ENCODE measurements around the gene CNOT1.
A peak's percentile ranks its signal among the peaks of the same experiment; 100 is the strongest.

CNOT1 gene

GRCh38 chr16:58515871-58516767, 113.5 kb downstream of the CNOT1 start:
- peak in 3 of 5 experiments; percentile 27 to 60 (median 32) for DNase-seq

DNA sequence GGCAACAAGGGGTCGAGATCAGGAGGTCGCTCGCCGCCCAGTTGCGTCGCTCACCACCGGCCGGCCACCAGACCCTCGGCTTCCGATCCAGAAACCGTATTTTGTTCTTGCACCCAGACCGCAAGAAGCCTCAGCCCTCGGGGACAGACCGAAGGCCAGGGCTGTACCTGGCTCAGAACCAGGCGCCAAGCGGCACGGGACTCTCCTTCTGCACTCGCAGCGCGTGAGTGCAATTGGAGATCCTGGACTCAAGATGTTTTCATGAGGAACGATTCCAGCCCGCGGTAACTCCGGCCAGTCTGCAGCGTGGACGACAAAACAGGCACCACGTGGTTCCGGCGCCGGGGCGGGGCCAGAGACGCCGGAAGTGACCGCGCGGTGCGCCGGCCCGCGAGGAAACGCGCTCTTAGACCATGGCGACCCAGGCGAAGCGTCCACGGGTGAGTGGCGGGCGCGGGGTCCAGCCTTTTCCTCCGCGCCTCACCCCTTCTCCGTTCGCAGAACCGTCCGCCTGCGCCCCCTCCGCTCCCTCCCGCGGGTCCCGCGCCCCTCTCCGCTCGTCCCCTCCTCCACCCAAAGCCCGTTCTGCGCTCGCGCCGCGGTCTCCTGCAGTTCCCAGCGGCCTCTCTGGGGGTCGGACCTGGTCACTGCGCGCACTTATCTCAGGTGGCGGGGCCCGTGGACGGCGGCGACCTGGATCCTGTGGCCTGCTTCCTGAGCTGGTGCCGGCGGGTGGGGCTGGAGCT, 114.3 kb downstream of the CNOT1 start, which contains the start of gene SETD6:
Gene SETD6 (plus strand): TSS at position 393 of the 746 bp plus-strand sequence. CDS start 21 bp downstream, at position 414.
- peak; percentile 49 to 70 (median 53) for DNase-seq

- no peak for DNase-seq
Measured at GRCh38 chr16:58513874-58514273, 115.8 kb downstream of the CNOT1 start.

- DNase-seq = peak; percentile 56 to 81 (median 74)
Measured at GRCh38 chr16:58511933-58512815, 117.5 kb downstream of the CNOT1 start.

- no peak for DNase-seq
Measured at GRCh38 chr16:58510776-58511628, 118.6 kb downstream of the CNOT1 start.

GRCh38 chr16:58510097-58510775, 119.4 kb downstream of the CNOT1 start:
- DNase-seq = no peak

DNA sequence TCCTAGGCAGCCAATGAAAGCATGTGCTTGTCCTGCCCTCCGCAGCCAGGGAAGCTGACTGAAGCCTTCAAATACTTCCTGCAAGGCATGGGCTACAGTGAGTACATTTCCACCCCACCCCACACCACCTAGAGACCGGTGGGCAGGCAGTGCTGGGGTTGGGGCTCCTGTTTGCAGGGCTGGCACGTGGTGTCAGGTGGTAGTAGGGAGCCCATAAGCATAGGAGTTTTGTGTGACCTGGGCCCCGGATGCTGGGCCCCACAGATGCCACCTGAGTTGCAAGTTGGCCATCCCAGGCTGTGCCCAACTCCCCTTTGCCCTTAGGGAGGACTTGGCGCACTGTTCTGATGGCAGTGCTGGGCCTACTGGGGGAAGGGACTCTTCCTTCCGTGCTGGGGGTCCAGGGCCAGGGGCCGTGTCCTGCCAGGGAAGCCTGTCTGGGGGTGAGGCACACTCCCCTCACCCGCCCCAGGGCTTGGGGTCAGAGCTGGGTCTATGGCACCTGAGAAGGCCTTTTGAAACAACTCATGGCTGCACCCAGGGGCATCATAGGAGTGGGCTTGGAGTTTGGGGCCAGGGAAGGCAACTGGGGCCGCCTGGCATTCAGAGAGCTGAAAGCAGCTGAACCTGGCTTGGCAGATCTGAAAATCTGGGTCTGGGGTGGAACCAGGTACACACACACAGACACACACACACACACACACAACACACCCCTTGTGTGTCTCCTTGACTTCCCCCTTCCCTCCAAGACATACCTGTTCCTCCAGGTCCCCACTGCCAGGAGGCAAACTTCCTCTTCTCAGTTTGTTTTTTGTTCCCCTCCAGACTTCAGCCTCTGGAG, 120.2 kb downstream of the CNOT1 start:
- DNase-seq = no peak

DNA sequence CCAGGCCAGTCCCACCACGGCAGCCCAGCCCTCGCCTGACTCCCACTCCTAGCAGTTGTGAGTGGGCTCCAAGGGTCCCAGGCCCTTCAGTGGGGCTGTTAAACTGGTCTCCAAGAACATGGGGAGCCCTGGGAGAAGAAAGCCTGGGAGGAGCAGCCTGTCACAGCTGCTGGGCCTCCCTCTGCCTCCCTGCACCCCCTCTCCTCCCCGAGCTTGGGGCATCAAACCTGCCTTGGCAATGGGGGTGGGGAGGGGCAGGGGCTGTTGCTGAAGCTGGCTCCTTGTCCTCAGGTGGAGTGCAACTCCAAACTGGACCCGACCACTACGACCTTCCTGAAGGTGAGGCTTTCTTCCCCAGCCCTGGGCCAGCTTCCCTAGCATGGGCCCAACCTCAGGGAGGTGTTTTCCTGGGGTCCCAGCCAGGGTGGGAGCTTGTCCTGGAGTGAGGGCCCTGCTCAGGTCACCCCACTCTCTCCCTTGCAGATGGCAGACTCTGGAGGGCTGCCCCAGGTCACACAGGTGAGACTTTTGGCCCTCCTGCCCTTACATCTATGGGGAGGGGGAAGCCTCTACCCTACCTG, 120.9 kb downstream of the CNOT1 start:
- no peak for DNase-seq

DNA sequence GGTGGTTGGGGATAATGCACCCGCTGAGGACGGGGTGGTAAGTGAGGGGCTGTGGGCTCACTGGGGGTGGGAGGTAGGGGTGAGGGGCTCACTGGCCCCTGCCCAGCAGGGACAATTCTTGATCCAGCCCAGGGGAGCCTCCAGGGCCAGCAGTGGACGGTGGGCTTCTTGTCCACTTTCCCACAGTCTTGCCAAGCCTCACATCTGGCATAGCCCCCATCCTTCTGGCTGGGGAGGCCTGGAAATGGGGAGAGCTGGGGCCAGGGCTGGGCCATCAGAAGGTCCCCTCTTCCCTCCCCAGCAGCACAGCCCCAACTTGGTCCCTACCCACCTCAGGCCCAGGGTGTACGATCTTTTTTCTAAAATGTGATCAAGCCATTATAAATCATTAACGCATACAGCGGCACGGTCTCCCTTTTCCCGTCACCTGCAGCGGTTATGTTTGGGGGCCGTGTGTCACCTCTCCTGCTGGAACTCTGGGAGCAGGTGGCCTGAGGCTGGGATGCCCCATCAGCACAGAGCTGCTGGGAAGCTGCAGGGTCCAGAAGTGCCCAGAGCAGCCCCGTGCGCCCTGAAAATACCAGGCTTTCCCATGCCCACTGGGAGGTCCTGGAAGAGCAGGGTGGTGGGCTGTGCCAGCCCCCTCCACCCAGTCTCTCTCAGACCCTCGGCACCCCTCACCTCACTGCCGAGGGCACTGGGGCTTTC, 121.5 kb downstream of the CNOT1 start:
- no peak for DNase-seq

GRCh38 chr16:58507195-58507962, 122.2 kb downstream of the CNOT1 start:
- DNase-seq = no peak

DNA sequence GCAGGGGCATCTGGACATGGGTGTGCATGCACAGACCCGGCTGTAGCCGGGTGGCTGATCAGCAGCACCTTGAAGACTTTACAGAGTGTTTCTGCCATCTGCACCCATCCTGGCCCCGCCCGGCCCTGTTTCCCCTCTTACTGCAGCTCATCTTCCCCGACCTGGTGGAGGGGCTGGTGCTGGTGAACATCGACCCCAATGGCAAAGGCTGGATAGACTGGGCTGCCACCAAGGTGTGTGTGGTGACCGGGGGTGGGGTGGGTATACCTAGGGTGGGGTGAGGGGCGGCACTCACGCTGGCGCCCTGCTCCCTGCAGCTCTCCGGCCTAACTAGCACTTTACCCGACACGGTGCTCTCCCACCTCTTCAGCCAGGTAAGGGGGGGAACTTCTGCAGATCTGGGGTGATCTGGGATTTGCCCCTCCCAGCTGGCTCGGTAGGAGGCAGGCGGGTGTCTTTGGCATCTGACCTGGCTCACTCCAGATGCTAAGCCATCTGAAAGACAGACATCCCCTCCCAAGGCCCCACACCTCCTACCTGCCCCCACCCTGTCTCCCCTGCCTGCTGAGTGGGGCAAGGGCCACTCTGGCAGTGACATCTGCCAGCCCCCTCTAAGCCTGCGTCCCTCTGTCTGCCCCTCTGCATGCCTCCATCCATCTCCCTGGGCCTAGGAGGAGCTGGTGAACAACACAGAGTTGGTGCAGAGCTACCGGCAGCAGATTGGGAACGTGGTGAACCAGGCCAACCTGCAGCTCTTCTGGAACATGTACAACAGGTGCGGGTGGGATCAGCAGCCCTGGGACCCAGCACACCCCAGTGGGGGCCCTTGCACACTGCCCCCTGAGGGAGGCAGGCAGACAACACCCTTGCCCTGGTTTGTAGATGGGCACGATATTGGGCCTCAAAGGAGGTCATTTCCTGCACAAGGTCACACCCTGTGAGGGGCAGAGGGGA, 123.1 kb downstream of the CNOT1 start:
- DNase-seq = no peak

GRCh38 chr16:58503863-58504688, 125.5 kb downstream of the CNOT1 start:
- no peak for DNase-seq

DNA sequence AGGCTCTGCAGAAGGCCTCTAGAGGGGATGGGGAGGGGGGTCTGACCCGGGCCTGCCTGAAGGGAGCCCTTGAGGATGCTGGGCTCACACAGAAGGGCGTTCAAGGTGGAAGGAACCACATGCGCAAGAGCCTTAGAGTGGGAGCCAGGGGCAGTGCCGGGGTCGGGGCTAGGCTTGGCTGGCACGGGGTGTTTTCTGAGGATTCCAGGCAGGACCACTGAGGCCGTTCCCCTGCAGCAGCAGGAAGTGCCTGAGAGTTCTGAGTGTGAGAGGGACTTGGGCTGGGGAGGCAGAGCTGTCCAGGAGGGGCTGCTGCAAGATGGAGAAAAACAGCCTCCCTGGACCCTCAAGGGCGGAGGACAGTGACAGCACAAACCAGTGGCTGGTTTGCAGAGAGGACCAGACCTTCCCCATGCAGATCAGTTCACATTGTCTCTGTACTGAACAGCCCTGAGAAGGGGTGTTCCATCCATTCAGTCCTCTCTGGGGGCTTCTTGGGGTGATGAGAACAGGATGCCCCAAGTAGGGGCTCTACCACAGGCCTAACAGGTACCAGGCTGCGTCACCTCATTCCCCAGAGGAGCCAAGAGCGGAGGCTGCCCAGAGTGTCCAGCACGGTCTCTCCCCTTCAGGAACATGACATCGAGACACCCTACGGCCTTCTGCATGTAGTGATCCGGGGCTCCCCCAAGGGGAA, 126.3 kb downstream of the CNOT1 start:
- DNase-seq = no peak

GRCh38 chr16:58502217-58502921, 127.3 kb downstream of the CNOT1 start:
- no peak for DNase-seq
